ENCODE data around the gene DCST2.

DNA sequence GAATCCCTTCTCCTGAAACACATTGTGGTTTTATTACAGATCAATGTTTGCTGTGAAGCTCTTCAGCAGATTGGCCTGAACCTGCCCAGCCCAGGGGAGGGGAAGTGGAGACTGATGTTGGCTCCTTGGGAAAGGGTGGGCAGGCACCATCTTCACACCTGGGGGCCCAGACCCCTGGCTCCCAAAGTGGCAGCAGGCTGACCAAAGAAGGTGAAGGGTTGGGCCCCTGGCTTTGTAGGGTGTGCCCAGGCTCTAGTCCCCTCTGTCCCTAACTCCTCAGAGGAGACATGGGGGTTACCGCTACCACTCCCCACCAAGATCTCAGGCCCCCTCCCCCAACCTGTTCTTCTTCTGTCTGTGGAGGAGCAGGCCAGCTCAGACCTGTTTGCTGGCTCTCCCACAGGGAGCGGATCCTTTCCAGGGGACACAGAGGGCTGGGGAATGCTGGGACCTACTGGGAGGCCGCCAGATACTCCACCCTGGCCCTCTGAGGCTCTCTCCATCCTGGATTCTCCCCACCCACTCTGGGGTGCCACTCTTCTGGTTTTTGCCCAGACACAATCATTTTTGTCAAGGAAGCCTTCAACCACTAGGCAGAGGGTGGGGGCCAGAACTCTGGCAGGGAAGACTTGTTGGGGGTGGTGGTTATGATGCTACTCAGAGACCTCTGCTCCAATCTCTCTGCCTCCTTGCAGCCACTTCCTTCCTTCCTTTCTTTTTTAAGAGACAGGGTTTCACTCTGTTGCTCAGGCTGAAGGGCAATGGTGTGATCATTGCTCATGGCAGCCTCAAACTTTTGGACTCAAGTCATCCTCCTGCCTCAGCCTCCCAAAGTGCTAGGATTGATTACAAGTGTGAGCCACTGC, 40.0 kb upstream of the DCST2 start:
- TF ChIP-seq, protein P1, sequence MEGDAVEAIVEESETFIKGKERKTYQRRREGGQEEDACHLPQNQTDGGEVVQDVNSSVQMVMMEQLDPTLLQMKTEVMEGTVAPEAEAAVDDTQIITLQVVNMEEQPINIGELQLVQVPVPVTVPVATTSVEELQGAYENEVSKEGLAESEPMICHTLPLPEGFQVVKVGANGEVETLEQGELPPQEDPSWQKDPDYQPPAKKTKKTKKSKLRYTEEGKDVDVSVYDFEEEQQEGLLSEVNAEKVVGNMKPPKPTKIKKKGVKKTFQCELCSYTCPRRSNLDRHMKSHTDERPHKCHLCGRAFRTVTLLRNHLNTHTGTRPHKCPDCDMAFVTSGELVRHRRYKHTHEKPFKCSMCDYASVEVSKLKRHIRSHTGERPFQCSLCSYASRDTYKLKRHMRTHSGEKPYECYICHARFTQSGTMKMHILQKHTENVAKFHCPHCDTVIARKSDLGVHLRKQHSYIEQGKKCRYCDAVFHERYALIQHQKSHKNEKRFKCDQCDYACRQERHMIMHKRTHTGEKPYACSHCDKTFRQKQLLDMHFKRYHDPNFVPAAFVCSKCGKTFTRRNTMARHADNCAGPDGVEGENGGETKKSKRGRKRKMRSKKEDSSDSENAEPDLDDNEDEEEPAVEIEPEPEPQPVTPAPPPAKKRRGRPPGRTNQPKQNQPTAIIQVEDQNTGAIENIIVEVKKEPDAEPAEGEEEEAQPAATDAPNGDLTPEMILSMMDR (IDR thresholded peaks at IDR 0.05 in 4 of 5, conservative IDR thresholded peaks at IDR 0.05 in 1 of 5) = no peak
- TF ChIP-seq POLR2A (IDR thresholded peaks at IDR 0.05) = no peak
